AG08395 (cell line): ENCODE results near the gene RPS6KC1.
"Not testable (repeated sequence)": the region's sequence is repeated elsewhere in the genome, so short reads cannot be mapped to it uniquely, and the experiment has no call there.

Experiments used
- DNase-seq: peaks from one replicate; pipeline ENCODE4 v3.0.0; 2012; ENCODE audit warnings: mixed read lengths, low spot score

RPS6KC1 gene

GRCh38 chr1:213110349-213111300 lies 59.6 kb downstream of the RPS6KC1 start:
- no peak for DNase-seq

- DNase-seq, result no peak
Observed at GRCh38 chr1:213111502-213111901, 60.5 kb downstream of the RPS6KC1 start.

- DNase-seq, result not testable (repeated sequence)
Observed at GRCh38 chr1:213112723-213113122, 61.7 kb downstream of the RPS6KC1 start.

GRCh38 chr1:213117699-213118180 lies 66.7 kb downstream of the RPS6KC1 start:
- not testable (repeated sequence) for DNase-seq

- DNase-seq, result no peak
Observed at GRCh38 chr1:213119794-213120193, 68.8 kb downstream of the RPS6KC1 start.

- no peak for DNase-seq
Observed at GRCh38 chr1:213120386-213120785, 69.3 kb downstream of the RPS6KC1 start.

- no peak for DNase-seq
Observed at GRCh38 chr1:213120961-213121360, 69.9 kb downstream of the RPS6KC1 start.

- DNase-seq, result peak; percentile 9
Observed at GRCh38 chr1:213122514-213122929, 71.5 kb downstream of the RPS6KC1 start.

GRCh38 chr1:213123087-213123486 lies 72.0 kb downstream of the RPS6KC1 start:
- no peak for DNase-seq

- peak; percentile 27 for DNase-seq
Observed at GRCh38 chr1:213123536-213123935, 72.5 kb downstream of the RPS6KC1 start.

GRCh38 chr1:213124590-213124989 lies 73.5 kb downstream of the RPS6KC1 start:
- no peak for DNase-seq

GRCh38 chr1:213125643-213126042 lies 74.6 kb downstream of the RPS6KC1 start:
- DNase-seq, result no peak

GRCh38 chr1:213127074-213127473 lies 76.0 kb downstream of the RPS6KC1 start:
- no peak for DNase-seq

- DNase-seq, result no peak
Observed at GRCh38 chr1:213131851-213132655, 81.0 kb downstream of the RPS6KC1 start.

GRCh38 chr1:213135572-213135971 lies 84.5 kb downstream of the RPS6KC1 start:
- DNase-seq, result peak; percentile 32

GRCh38 chr1:213136190-213136917 lies 85.3 kb downstream of the RPS6KC1 start:
- no peak for DNase-seq

- DNase-seq, result no peak
Observed at GRCh38 chr1:213138391-213138790, 87.3 kb downstream of the RPS6KC1 start.

- no peak for DNase-seq
Observed at GRCh38 chr1:213138892-213139291, 87.9 kb downstream of the RPS6KC1 start.

GRCh38 chr1:213148905-213149304 lies 97.9 kb downstream of the RPS6KC1 start:
- DNase-seq, result no peak

GRCh38 chr1:213150090-213150489 lies 99.0 kb downstream of the RPS6KC1 start:
- DNase-seq, result not testable (repeated sequence)

GRCh38 chr1:213154056-213154685 lies 103.1 kb downstream of the RPS6KC1 start:
- no peak for DNase-seq
